Omental fat pad (tissue), 4 donors: Measurements from ENCODE around the gene NUDT17. TPM values are rescaled to one million over a fixed set of nuclear protein-coding genes. Genes with fewer than 3 reads are reported as not detected.
A peak's percentile ranks its signal among the peaks of the same experiment; 100 is the strongest.

ENCODE experiments used
- ATAC-seq: fragments of 150-250 bp; one replicate; pipeline ENCODE4 v1.9.1; 2016; ENCODE audit warnings: mild to moderate bottlenecking, moderate library complexity; ENCODE audit not compliant: low FRiP score
- DNase-seq: peaks from one replicate; pipeline ENCODE4 v3.0.0-alpha.2; 2019; ENCODE audit warnings: low spot score
- CTCF ChIP-seq, 3 donors: fragments of 450-650 bp; IDR thresholded peaks; one replicate each; pipeline ENCODE4 v1.5.1; 2016 to 2017; ENCODE audit warnings: antibody characterized with exemption in 3 of 3, mild to moderate bottlenecking in 3 of 3, moderate library complexity in 2 of 3
- small RNA-seq: library from RNA; depleted of rRNA; stranded (forward); fragments of <200 nt; gene quantifications from one replicate; pipeline ENCODE3, GENCODE V24; 2016
- total RNA-seq, 4 donors: library from RNA; depleted of rRNA; stranded (reverse); fragments of >200 nt; gene quantifications; one replicate each; pipeline ENCODE4 v1.1.0, GENCODE V29; 2016

Gene NUDT17
- total RNA-seq, 4 donors from 2014 or later, result 1.7 to 4.0 (median 2.2) TPM

- ATAC-seq (no peak), DNase-seq (no peak)
- no peak for TF ChIP-seq CTCF (IDR thresholded peaks at IDR 0.05)
These were observed 45.7 kb downstream of the NUDT17 start for GRCh38 chr1:145891143-145891542.

DNA sequence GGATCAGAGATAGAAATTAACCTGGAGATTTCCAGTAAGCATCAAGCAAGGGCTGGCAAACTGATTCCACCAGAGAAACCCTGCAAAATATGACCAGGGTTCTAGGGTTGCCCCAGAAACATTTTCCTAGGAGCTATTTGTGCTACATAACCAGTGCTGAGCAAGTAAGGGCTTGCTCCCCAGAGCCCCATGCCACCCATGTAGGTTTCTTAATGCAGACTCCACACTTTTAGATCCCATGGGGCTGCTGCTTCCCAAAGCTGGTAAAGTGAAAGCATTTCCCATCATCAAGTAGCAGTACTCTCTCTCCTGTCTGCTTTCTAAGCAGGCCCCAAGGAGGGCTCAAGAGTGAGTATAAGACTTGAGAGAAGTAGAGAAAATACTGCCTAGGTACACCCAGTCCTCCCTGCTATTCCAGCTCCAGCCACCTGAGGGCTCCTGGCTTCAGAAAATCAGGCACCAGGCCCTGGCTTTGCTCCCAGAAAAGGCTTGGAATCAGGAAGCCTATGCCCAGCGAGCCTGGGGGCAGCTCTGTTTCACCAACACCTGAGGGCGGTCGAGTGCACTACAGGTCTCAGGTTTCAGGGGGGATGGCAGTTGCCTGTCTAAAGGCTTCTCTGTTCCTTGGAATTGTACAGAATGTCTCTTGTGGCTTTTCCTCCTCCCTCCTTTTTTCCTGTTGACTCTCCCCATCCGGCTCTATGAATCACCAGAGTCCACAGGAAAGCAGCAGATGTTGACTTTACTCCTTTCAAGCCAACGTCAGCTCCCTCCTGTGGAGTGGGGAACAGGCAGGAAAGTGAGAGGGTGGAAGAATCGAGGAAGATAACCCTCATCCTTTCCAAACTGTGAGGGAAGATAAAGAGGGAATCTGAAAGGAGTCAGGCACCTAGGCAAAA lies 46.4 kb downstream of the NUDT17 start:
- DNase-seq, result peak; percentile 92
- peak; percentile 98 for ATAC-seq
- TF ChIP-seq CTCF (IDR thresholded peaks at IDR 0.05), result peak in 2 of 3 donors; percentile 74 to 77

DNA sequence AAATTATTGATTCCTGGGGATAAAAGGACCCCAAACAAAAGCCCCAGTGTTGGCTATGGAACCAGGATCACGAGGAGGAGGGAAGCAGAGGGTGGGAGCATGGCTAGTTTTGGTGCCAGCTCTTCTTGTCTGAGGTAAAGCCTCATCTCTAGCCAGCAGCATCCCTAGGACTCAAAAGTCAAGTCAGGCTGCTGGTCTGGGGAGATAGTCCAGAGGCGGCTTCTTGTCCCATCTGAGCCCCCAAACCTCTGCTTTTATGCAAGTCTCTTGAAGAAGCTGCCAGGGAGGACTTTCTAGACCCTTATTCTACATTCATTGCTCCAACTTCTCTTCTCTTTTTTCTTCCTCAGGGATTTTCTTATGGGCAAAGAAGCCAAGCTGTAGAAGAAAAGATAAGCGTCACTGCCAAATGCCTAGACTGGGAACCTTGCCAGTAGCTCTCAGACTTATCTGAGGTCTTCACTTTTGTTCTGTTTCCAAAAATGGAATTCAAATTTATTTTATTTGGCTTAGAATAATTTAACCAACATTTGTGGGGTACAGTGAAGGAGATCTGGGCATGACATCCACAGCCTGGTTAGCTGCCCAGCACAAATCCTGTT lies 47.2 kb downstream of the NUDT17 start:
- ATAC-seq (no peak), DNase-seq (no peak)
- no peak for TF ChIP-seq CTCF (IDR thresholded peaks at IDR 0.05)

DNA sequence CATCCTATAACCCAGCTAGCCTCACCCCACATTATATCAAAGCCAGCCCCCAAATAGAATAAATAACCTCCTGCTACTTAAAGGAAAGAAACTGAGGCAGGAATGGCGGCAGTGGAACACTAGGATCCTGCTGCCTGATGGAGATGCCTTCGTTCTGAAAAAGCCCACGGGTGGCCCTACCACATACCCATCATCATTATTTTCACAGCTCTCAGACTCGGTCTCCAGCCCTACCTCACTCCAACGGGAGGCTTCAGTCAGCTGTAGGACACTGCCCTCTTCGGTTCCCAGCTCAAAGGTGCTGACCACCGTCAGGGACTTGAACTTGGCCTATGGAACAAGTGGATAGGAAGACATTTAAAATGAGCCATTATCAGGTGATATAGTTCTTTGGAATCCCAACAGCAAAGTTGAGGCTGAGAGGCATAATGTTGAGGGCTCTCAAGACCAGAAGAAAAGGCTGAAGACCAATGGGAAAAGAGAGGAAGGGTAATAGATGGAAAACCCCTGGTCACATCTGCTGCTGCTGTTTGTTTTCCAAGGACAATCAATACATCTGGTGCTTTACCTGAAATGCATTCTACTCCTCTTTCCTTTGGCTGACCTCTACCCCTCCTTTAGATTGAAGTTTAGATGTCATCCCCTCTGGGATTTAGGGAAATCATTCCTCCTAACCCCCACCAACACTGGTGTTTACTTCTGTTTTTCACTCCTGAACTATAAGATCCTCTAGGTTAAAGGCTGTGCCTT lies 48.1 kb downstream of the NUDT17 start:
- no peak for DNase-seq
- no peak for ATAC-seq
- no peak for TF ChIP-seq CTCF (IDR thresholded peaks at IDR 0.05)

GRCh38 chr1:145895471-145895870 lies 50.0 kb downstream of the NUDT17 start:
- no peak for TF ChIP-seq CTCF (IDR thresholded peaks at IDR 0.05)
- DNase-seq, result no peak
- no peak for ATAC-seq

DNA sequence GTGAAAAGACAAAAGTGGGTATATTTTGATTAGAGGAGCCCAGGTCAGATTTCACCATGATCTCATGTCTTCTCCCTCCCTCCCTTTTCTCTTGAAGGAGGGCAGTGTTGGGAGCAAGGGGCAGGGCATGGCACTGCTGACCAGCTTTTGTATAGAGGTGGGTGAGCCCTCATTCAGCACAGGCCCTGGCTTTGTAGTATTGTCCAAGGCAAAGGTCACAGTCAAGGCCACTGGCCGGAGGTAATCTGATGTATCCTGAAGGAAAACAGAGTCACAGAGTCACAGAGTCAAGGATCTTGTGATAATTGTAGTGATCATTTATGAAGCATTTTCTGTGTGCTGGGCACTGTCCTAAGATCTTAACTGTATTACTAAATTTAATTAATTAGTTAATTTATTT lies 52.5 kb downstream of the NUDT17 start:
- no peak for TF ChIP-seq CTCF (IDR thresholded peaks at IDR 0.05)
- ATAC-seq, result no peak
- no peak for DNase-seq

Small RNAs within 50 kb of the gene (small RNA-seq; reads per million reads assigned to genes)
- not detected for gene MIR6736

Other genes starting within 250 kb of the NUDT17 start
- 10 to 100 TPM; 27.1 to 44.1 (median 28.2) TPM for gene GPR89A, start 237.6 kb upstream of the NUDT17 start, total RNA-seq
- under 1 TPM in 1 of 4 donors, not detected in 3; 0.63 TPM for gene PDZK1, start 138.3 kb upstream of the NUDT17 start, total RNA-seq
- gene CD160, start 126.1 kb upstream of the NUDT17 start, total RNA-seq, result not detected
- 10 to 100 TPM; 12.3 to 41.3 (median 14.3) TPM for gene RNF115, start 21.5 kb upstream of the NUDT17 start, total RNA-seq
- gene POLR3C, start 21.4 kb upstream of the NUDT17 start, total RNA-seq, result 10 to 100 TPM; 32.1 to 38.3 (median 34.1) TPM
- gene PIAS3, start 13.5 kb downstream of the NUDT17 start, total RNA-seq, result 10 to 100 TPM in 2 of 4 donors, 1 to 10 TPM in 2; 7.8 to 25.1 (median 14.5) TPM
- 1 to 10 TPM; 1.3 to 9.5 (median 2.0) TPM for gene ANKRD35, start 40.2 kb downstream of the NUDT17 start, total RNA-seq
- gene ITGA10, start 64.4 kb downstream of the NUDT17 start, total RNA-seq, result 1 to 10 TPM; 1.6 to 2.2 (median 2.1) TPM
- gene PEX11B, start 73.1 kb downstream of the NUDT17 start, total RNA-seq, result 10 to 100 TPM; 10.2 to 25.2 (median 15.7) TPM
- gene RBM8A, start 81.9 kb downstream of the NUDT17 start, total RNA-seq, result 100 to 1,000 TPM; 114 to 189 (median 116) TPM
- gene LIX1L, start 112.4 kb downstream of the NUDT17 start, total RNA-seq, result 10 to 100 TPM; 15.4 to 34.0 (median 28.3) TPM
- 1 to 10 TPM in 1 of 4 donors, under 1 TPM in 3; 0.32 to 1.7 (median 0.58) TPM for gene ANKRD34A, start 118.9 kb downstream of the NUDT17 start, total RNA-seq
- gene POLR3GL, start 119.1 kb downstream of the NUDT17 start, total RNA-seq, result 10 to 100 TPM; 19.0 to 31.4 (median 24.0) TPM
- 1,000 to 10,000 TPM; 1,118 to 3,262 (median 1,971) TPM for gene TXNIP, start 150.9 kb downstream of the NUDT17 start, total RNA-seq
- gene HJV, start 176.1 kb downstream of the NUDT17 start, total RNA-seq, result not detected